GM21619 (cell line): ENCODE data around the gene LRRC4B.
"Not testable (repeated sequence)": the region's sequence is repeated elsewhere in the genome, so short reads cannot be mapped to it uniquely, and the experiment has no call there.

Source experiments
- ATAC-seq: cut with Tn5 transposase; IDR thresholded peaks from one replicate; pipeline ENCODE4 v1.9.1; 2021; ENCODE audit not compliant: unreplicated experiment

Gene LRRC4B

GRCh38 chr19:50489461-50490011 is 78.7 kb downstream of the LRRC4B start:
- ATAC-seq, result no peak

DNA sequence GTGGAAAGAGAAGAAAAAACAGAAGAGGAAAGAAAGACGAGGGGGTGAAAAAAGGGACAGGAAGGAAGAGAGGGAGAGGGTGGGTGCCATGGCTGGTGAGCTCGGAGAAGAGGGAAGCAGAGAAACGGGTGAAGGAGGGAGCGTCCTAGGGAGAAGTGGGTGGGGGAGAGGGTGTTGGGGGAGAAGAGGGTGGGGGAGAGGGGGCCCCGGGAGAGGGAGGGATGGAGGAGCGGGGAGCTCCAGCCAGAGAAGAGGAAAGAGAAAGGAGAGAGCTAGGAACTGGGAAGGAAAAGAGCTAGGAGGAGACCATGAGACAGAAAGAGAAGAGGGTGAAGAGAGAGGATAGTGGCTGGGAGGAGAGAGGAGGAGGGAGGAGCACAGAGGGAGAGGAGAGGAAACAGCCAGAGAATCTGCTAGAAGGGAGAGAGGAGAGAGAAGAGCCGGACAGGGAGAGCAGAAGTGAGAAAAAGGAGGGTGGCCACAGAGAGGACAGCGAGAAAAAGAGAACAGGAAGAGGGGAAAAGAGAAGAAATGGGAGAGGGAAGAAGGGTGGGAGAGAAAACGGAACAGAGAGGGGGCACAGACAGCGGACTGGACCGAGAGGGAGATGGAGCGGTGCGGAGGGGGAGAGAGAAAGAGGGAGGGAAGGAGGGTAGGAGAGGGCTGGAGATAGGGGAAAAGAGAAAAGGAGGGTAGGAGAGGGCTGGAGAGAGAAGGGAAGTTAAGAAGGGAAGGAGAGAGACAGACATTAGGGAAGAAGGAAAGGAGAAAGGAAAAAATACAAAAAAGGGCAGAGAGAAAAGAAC is 79.6 kb downstream of the LRRC4B start:
- ATAC-seq, result no peak

DNA sequence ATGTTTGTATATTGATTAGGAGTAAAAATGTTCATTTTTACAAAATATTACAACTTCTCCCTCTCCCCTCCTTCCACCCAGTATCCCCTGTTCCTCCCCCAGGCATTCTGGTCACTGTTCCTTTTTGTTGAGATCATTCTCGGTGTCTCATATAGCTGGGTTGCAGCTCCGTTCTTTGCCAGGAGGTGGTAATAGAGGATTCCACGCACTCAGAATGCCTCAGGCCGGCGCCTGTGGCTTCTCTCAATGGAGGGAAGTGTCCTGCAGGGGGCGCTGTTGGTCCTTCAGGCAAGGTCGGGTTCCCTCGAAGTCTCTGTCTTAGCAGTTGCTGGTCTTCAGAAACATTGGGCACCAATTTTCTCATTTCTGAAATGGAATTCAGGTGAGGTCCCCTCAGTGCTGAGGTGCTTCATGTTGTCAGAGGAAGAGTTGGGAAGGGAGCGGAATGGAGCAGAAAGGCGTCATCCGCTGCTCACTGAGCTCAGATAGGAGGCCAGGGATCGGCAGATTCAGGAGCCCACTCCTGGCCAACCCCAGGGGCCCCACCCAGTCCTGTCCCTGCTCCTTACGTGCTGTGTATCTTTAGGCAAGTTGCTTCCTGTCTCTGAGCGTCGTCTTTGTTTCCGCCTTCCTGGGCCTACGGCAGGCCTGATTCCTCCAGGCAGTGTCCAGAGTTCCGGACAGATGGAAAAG is 81.3 kb downstream of the LRRC4B start:
- ATAC-seq, result no peak

- ATAC-seq, result no peak
These were observed 82.8 kb downstream of the LRRC4B start for GRCh38 chr19:50485284-50485955.

DNA sequence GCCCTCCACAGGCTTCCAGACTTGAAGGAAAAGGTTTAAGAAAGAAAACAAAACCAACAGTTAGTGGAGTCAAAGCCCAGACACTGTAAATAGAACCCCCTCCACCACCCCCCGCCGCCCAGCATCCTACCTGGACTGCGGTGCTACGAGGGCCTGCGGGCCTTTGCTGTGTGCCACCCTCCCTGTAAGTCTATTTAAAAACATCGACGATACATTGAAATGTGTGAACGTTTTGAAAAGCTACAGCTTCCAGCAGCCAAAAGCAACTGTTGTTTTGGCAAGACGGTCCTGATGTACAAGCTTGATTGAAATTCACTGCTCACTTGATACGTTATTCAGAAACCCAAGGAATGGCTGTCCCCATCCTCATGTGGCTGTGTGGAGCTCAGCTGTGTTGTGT is 85.3 kb downstream of the LRRC4B start:
- ATAC-seq, result no peak

- no peak for ATAC-seq
These were observed 85.9 kb downstream of the LRRC4B start for GRCh38 chr19:50482271-50482855.

GRCh38 chr19:50481351-50482149 is 86.7 kb downstream of the LRRC4B start:
- ATAC-seq, result no peak

GRCh38 chr19:50480281-50481111 is 87.7 kb downstream of the LRRC4B start:
- ATAC-seq, result no peak

DNA sequence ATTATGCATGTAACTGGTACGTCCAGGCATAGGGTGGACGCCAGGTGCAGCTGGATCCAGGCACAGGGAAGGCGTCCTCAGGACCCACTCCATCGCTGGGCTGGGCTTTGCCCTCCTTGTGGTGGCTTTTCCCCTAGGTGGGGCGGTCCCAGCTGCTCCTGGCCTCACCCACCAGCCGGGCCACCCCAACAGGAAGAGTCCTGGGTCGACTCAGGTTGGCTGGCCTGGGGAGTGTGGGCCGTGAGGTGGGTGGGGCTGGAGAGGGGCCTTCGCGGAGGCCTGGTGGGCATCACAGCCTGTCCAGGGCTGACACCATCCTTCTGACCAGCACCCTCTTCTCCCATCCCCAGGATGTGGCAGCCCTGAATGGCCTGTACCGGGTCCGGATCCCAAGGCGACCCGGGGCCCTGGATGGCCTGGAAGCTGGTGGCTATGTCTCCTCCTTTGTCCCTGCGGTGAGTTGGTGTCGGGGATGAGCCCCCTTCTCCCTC is 88.4 kb downstream of the LRRC4B start:
- no peak for ATAC-seq

DNA sequence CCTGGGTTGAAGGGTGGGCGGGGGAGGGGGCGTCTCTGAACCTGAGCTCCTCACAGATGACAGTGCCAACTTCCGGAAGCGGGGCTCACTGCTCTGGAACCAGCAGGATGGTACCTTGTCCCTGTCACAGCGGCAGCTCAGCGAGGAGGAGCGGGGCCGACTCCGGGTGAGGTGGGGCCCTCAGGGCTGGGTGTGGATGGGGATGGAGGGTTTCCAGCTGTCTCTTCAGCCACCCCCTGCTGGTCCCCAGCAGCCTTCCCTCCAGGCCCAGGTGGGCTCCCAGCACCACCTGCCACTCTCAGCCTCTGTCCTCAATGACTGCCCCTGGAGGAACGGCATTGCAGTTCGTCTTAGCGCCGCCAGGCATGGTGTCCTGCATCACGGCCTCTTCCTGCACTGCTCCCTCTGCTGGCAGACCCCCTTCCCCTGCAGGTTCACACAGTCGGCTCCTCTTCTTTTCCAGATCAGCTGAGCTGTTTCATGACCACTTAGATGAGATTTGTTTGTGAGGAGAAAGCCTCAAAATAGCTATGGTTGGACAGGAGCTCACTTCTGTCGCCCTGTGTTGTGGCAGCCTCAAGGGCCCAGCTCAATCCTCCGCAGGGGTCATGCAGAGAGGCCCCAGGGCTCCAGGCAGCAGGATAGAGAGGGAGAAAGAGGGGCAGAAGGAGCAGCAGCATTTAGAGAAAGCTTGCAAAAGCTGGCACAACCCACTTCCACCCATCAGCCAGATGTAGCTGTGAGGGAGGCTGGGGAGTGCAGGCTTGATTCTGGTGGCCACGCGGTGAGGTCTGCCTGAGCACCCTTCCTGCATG is 89.1 kb downstream of the LRRC4B start:
- no peak for ATAC-seq

- ATAC-seq, result no peak
These were observed 90.3 kb downstream of the LRRC4B start for GRCh38 chr19:50477751-50478515.

DNA sequence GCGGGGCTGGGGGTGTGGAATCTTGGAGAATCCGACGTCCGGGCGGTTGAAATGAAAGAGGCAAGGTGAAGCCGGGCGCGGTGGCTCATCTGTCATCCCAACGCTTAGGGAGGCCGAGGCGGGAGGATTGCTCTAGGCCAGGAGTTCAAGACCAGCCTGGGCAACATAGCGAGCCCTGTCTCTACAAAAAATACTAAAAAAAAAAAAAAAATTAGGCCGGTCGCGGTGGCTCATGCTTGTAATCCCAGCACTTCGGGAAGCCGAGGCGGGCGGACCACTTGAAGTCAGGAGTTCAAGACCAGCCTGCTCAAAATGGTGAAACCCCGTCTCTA is 91.4 kb downstream of the LRRC4B start:
- ATAC-seq, result no peak

- ATAC-seq, result peak; percentile 72
These were observed 91.9 kb downstream of the LRRC4B start, which contains the start of the genes EMC10 and GARIN5A for GRCh38 chr19:50476224-50476906. Gene EMC10, plus strand, starts transcription at chr19:50476507. Its CDS starts 38 bp downstream, at chr19:50476545. Gene GARIN5A, minus strand, starts transcription at chr19:50476848. Its CDS starts 460 bp downstream, at chr19:50476388.

- peak; percentile 11 for ATAC-seq
These were observed 92.5 kb downstream of the LRRC4B start for GRCh38 chr19:50475736-50476223.

DNA sequence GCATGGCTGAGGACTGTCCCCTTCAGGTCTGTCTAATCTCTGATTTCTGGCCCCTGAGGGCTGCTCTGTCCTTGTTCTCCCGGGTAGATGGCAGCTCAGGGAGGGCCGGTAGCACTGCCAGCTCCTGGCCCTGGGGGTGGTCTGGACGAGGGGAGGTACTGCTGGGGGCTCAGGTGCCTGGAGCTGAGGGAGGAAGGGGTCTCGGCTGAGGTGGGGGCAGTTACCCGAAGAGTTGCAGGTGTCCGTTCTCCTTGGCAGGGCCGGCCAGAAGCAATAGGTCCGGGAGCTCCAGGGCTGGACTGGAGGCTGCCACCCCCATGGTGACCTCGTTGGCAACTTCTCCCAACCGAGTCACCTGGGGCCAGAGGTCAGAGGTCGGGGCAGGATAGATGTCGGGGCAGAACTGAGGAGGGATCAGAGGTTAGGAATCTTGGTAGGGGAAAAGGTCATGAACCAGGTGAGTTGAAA is 93.1 kb downstream of the LRRC4B start:
- ATAC-seq, result no peak

DNA sequence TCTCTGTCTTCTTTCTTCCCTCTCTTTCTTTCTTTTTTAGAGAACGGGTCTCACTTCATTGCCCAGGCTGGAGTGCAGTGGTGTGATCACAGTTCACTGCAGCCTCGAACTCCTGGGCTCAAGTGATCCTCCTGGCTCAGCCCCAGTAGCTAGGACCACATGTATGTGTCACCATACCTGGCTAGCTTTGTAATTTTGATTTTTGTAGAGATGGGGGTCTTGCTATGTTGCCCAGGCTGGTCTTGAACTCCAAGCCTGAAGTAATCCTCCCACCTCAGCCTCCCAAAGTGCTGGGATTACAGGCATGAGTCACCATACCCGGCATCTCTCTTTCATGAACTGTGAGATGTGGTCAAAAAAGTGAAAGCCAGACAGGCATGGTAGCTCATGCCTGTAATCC is 94.9 kb downstream of the LRRC4B start:
- ATAC-seq, result not testable (repeated sequence)

GRCh38 chr19:50468818-50469217 is 99.4 kb downstream of the LRRC4B start:
- ATAC-seq, result no peak
